UCSD-AML1 (cell line): ENCODE results near the gene YWHAG.
"Not testable (repeated sequence)": the region's sequence is repeated elsewhere in the genome, so short reads cannot be mapped to it uniquely, and the experiment has no call there.

Experiments used
- DNase-seq: peaks from one replicate; lab custom pipeline; 2025; ENCODE audit not compliant: unreplicated experiment; lab: John Stamatoyannopoulos, UW

Gene YWHAG

GRCh38 chr7:76326646-76327233 lies 32.1 kb downstream of the YWHAG start:
- DNase-seq, result no peak

- no peak for DNase-seq
Observed at GRCh38 chr7:76325811-76326210, 33.0 kb downstream of the YWHAG start.

- no peak for DNase-seq
Observed at GRCh38 chr7:76325092-76325491, 33.7 kb downstream of the YWHAG start.

- peak; percentile 35 for DNase-seq
Observed at GRCh38 chr7:76318488-76319353, 40.1 kb downstream of the YWHAG start.

- DNase-seq, result peak; percentile 88
Observed at GRCh38 chr7:76317782-76318487, 40.9 kb downstream of the YWHAG start.

GRCh38 chr7:76316984-76317781 lies 41.6 kb downstream of the YWHAG start:
- no peak for DNase-seq

- DNase-seq, result peak; percentile 47
Observed at GRCh38 chr7:76315364-76315763, 43.4 kb downstream of the YWHAG start.

GRCh38 chr7:76314740-76315139 lies 44.1 kb downstream of the YWHAG start:
- DNase-seq, result not testable (repeated sequence)

- peak; percentile 86 for DNase-seq
Observed at GRCh38 chr7:76314042-76314721, 44.6 kb downstream of the YWHAG start.

GRCh38 chr7:76311838-76312237 lies 47.0 kb downstream of the YWHAG start:
- DNase-seq, result not testable (repeated sequence)

- DNase-seq, result no peak
Observed at GRCh38 chr7:76310102-76310957, 48.5 kb downstream of the YWHAG start.

GRCh38 chr7:76309341-76310101 lies 49.3 kb downstream of the YWHAG start:
- DNase-seq, result not testable (repeated sequence)

GRCh38 chr7:76308874-76309273 lies 49.9 kb downstream of the YWHAG start:
- not testable (repeated sequence) for DNase-seq

GRCh38 chr7:76304888-76305375 lies 53.9 kb downstream of the YWHAG start:
- DNase-seq, result no peak

- DNase-seq, result peak; percentile 83
Observed at GRCh38 chr7:76303202-76304147, 55.3 kb downstream of the YWHAG start.

GRCh38 chr7:76302347-76303201 lies 56.2 kb downstream of the YWHAG start, which contains the start of gene HSPB1:
TSS of gene HSPB1 (plus strand) at chr7:76302673. CDS start at chr7:76302713, 40 bp downstream.
- DNase-seq, result peak; percentile 85
